Mucosa of rectum (tissue), 2 donors: Measurements from ENCODE around the gene PRKG1.
"Not testable (repeated sequence)": the region's sequence is repeated elsewhere in the genome, so short reads cannot be mapped to it uniquely, and the experiment has no call there.

ENCODE experiments used
- H3K27ac ChIP-seq, 2 donors: one replicate each; pipeline ENCODE4 v1.7.0; 2013; ENCODE audit warnings: inconsistent platforms in 2 of 2, low read depth in 2 of 2, low read length in 2 of 2
- H3K27me3 ChIP-seq, 2 donors: one replicate each; pipeline ENCODE4 v1.7.0; 2013; ENCODE audit warnings: low read length in 2 of 2; ENCODE audit not compliant: control insufficient read depth in 2 of 2, insufficient read depth in 2 of 2
- H3K36me3 ChIP-seq, 2 donors: one replicate each; pipeline ENCODE4 v1.7.0; 2013; ENCODE audit warnings: low read length in 2 of 2; ENCODE audit not compliant: control insufficient read depth in 2 of 2, insufficient read depth in 2 of 2
- H3K4me1 ChIP-seq, 2 donors: one replicate each; pipeline ENCODE4 v1.7.0; 2013; ENCODE audit warnings: low read length in 2 of 2, mild to moderate bottlenecking in 1 of 2; ENCODE audit not compliant: control insufficient read depth in 2 of 2, insufficient read depth in 2 of 2
- H3K4me3 ChIP-seq, 2 donors: one replicate each; pipeline ENCODE4 v1.7.0; 2013; ENCODE audit warnings: low read length in 2 of 2
- H3K9ac ChIP-seq, 2 donors: one replicate each; pipeline ENCODE4 v1.7.0; 2013; ENCODE audit warnings: low read length in 2 of 2, low read depth in 1 of 2, mild to moderate bottlenecking in 1 of 2
- H3K9me3 ChIP-seq, 2 donors: one replicate each; pipeline ENCODE4 v1.7.0; 2013; ENCODE audit warnings: low read length in 2 of 2; ENCODE audit not compliant: control insufficient read depth in 2 of 2
- donor health status: healthy.
- donor health status: Normal muscosa, but diverticular disease.

Gene PRKG1

GRCh38 chr10:51377932-51378599, 303.8 kb downstream of the PRKG1 start:
- Histone ChIP-seq H3K9ac (no peak overlapping the region), H3K27me3 (no peaks in the 10 kb centered on the region), H3K4me1 (no peaks in the 10 kb centered on the region), H3K4me3 (no peak overlapping the region), H3K27ac (no peak overlapping the region), H3K36me3 (no peaks in the 10 kb centered on the region), H3K9me3 (no peaks in the 10 kb centered on the region)

GRCh38 chr10:51382181-51382580, 307.9 kb downstream of the PRKG1 start:
- Histone ChIP-seq H3K27ac (no peak overlapping the region), H3K27me3 (no peaks in the 10 kb centered on the region), H3K9ac (no peak overlapping the region), H3K9me3 (no peaks in the 10 kb centered on the region), H3K4me1 (no peaks in the 10 kb centered on the region), H3K4me3 (no peak overlapping the region), H3K36me3 (no peaks in the 10 kb centered on the region)

GRCh38 chr10:51384971-51385370, 310.7 kb downstream of the PRKG1 start:
- Histone ChIP-seq H3K27me3 (no peaks in the 10 kb centered on the region), H3K36me3 (no peaks in the 10 kb centered on the region), H3K4me1 (peaks cover 0 to 7% of the 10 kb centered on the region in 2 donors), H3K9me3 (no peaks in the 10 kb centered on the region), H3K9ac (no peak overlapping the region), H3K4me3 (no peak overlapping the region), H3K27ac (no peak overlapping the region)

GRCh38 chr10:51386248-51386885, 312.1 kb downstream of the PRKG1 start:
- Histone ChIP-seq H3K27me3 (no peaks in the 10 kb centered on the region), H3K27ac (no peak overlapping the region), H3K4me1 (peaks cover 7 to 20% of the 10 kb centered on the region in 2 donors), H3K9me3 (no peaks in the 10 kb centered on the region), H3K9ac (no peak overlapping the region), H3K36me3 (no peaks in the 10 kb centered on the region), H3K4me3 (no peak overlapping the region)

GRCh38 chr10:51389415-51390321, 315.4 kb downstream of the PRKG1 start:
- H3K27ac ChIP-seq: peak overlapping the region; percentile 38 to 65
- no peaks in the 10 kb centered on the region for H3K36me3 ChIP-seq
- H3K27me3 ChIP-seq: no peaks in the 10 kb centered on the region
- peaks cover 7 to 20% of the 10 kb centered on the region in 2 donors for H3K4me1 ChIP-seq
- H3K9ac ChIP-seq: no peak overlapping the region
- H3K4me3 ChIP-seq: peak overlapping the region; percentile 16 to 39
- H3K9me3 ChIP-seq: no peaks in the 10 kb centered on the region

GRCh38 chr10:51393006-51393405, 318.7 kb downstream of the PRKG1 start:
- not testable (repeated sequence) for H3K4me3 ChIP-seq, H3K27ac ChIP-seq
- peaks cover 11 to 24% of the 10 kb centered on the region in 2 donors for H3K4me1 ChIP-seq

GRCh38 chr10:51394039-51394438, 319.8 kb downstream of the PRKG1 start:
- Histone ChIP-seq H3K27me3 (no peaks in the 10 kb centered on the region), H3K4me3 (no peak overlapping the region), H3K4me1 (peaks cover 13 to 28% of the 10 kb centered on the region in 2 donors), H3K27ac (no peak overlapping the region), H3K36me3 (no peaks in the 10 kb centered on the region), H3K9ac (no peak overlapping the region), H3K9me3 (no peaks in the 10 kb centered on the region)

More at GRCh38 chr10:51393006-51393405, 318.7 kb downstream of the PRKG1 start:
- not testable (repeated sequence) for H3K36me3 ChIP-seq, H3K9ac ChIP-seq, H3K9me3 ChIP-seq, H3K27me3 ChIP-seq

- Histone ChIP-seq H3K9ac (no peak overlapping the region), H3K4me3 (no peak overlapping the region), H3K9me3 (no peaks in the 10 kb centered on the region), H3K27me3 (no peaks in the 10 kb centered on the region), H3K4me1 (peaks cover 6 to 9% of the 10 kb centered on the region in 2 donors), H3K36me3 (no peaks in the 10 kb centered on the region), H3K27ac (peak overlapping the region in 1 of 2 donors; percentile 43)
Measured at GRCh38 chr10:51397244-51397643, 323.0 kb downstream of the PRKG1 start.

GRCh38 chr10:51397695-51398094, 323.4 kb downstream of the PRKG1 start:
- Histone ChIP-seq H3K27ac (peak overlapping the region; percentile 39 to 43), H3K9me3 (no peaks in the 10 kb centered on the region), H3K4me1 (peaks cover 6 to 9% of the 10 kb centered on the region in 2 donors), H3K9ac (no peak overlapping the region), H3K36me3 (no peaks in the 10 kb centered on the region), H3K27me3 (no peaks in the 10 kb centered on the region), H3K4me3 (no peak overlapping the region)

- H3K27ac ChIP-seq: no peak overlapping the region
Measured at GRCh38 chr10:51399840-51400239, 325.6 kb downstream of the PRKG1 start.

More at GRCh38 chr10:51399840-51400239, 325.6 kb downstream of the PRKG1 start:
- Histone ChIP-seq H3K27me3 (no peaks in the 10 kb centered on the region), H3K9me3 (no peaks in the 10 kb centered on the region), H3K4me3 (no peak overlapping the region), H3K9ac (no peak overlapping the region), H3K4me1 (peaks cover 6 to 9% of the 10 kb centered on the region in 2 donors), H3K36me3 (no peaks in the 10 kb centered on the region)
